Hepatocyte (in vitro differentiated cells): ENCODE measurements around the gene MBD4. TPM values are rescaled to one million over a fixed set of nuclear protein-coding genes. Genes with fewer than 3 reads are reported as not detected.

Source experiments
- DNase-seq: peaks from one replicate; pipeline ENCODE4 v3.0.0-alpha.2; 2016; ENCODE audit warnings: low spot score
- H2AFZ ChIP-seq: fragments of 200-600 bp; sonication (generic); 2 replicates; pipeline ENCODE4 v1.6.0; 2016; ENCODE audit warnings: antibody characterized with exemption, mild to moderate bottlenecking
- H3K27ac ChIP-seq: fragments of 200-600 bp; sonication (generic); 2 replicates; pipeline ENCODE4 v1.5.1; 2016; ENCODE audit warnings: mild to moderate bottlenecking
- H3K27me3 ChIP-seq: fragments of 200-600 bp; sonication (generic); 2 replicates; pipeline ENCODE4 v1.6.1; 2016
- H3K36me3 ChIP-seq: fragments of 200-600 bp; sonication (generic); replicated peaks from 2 replicates; pipeline ENCODE4 v1.5.1; 2016; ENCODE audit warnings: low read depth; ENCODE audit not compliant: insufficient read depth
- H3K4me1 ChIP-seq: fragments of 200-600 bp; sonication (generic); 2 replicates; pipeline ENCODE4 v1.5.1; 2016; ENCODE audit warnings: mild to moderate bottlenecking, moderate library complexity; ENCODE audit not compliant: insufficient read depth
- H3K4me2 ChIP-seq: fragments of 200-600 bp; sonication (generic); 2 replicates; pipeline ENCODE4 v1.6.0; 2016
- H3K4me3 ChIP-seq: fragments of 200-600 bp; sonication (generic); 2 replicates; pipeline ENCODE4 v1.5.1; 2016; ENCODE audit warnings: mild to moderate bottlenecking
- H3K79me2 ChIP-seq: fragments of 200-600 bp; sonication (generic); 2 replicates; pipeline ENCODE4 v1.6.0; 2017; ENCODE audit warnings: mild to moderate bottlenecking
- H3K9me2 ChIP-seq: fragments of 200-600 bp; sonication (generic); replicated peaks from 2 replicates; pipeline ENCODE4 v1.6.0; 2017; ENCODE audit warnings: mild to moderate bottlenecking; ENCODE audit not compliant: insufficient read depth
- H3K9me3 ChIP-seq: fragments of 200-600 bp; sonication (generic); 2 replicates; pipeline ENCODE4 v1.5.1; 2016; ENCODE audit warnings: low read depth, mild to moderate bottlenecking
- H4K20me1 ChIP-seq: fragments of 200-600 bp; sonication (generic); 2 replicates; pipeline ENCODE4 v1.6.0; 2016; ENCODE audit warnings: mild to moderate bottlenecking; ENCODE audit not compliant: insufficient read depth, poor library complexity, severe bottlenecking
- EZH2 ChIP-seq: fragments of 200-600 bp; sonication (generic); IDR thresholded peaks from 2 replicates; pipeline ENCODE4 v1.6.1; 2016; ENCODE audit warnings: antibody characterized with exemption, mild to moderate bottlenecking, borderline replicate concordance
- EZH2phosphoT487 ChIP-seq: fragments of 200-600 bp; sonication (generic); IDR thresholded peaks from one replicate; pipeline ENCODE4 v1.6.1; 2018; ENCODE audit warnings: antibody characterized with exemption, mild to moderate bottlenecking, low read depth, moderate library complexity; ENCODE audit not compliant: unreplicated experiment, severe bottlenecking
- WGBS: methylation state at CpG from one replicate; pipeline ENCODE4 v1.1.6; 2016; ENCODE audit warnings: low lambda C conversion rate; ENCODE audit errors: missing lambda C conversion rate; 5-methylcytosine and 5-hydroxymethylcytosine counted together
- polyA plus RNA-seq: library from polyadenylated mRNA; unstranded; fragments of >200 nt; fragmentation: Nextera tagmentation; extraction: Ambion mirVana; gene quantifications from 2 replicates; pipeline ENCODE4 v1.2.1, GENCODE V29; 2016
- total RNA-seq: library from RNA; depleted of rRNA; stranded (reverse); fragments of >200 nt; gene quantifications from 2 replicates; pipeline ENCODE4 v1.2.3, GENCODE V29; 2014
- TF ChIP-seq, protein P1 (sequence below): fragments of 200-600 bp; sonication (generic); IDR thresholded peaks from 2 replicates; pipeline ENCODE4 v1.5.1; 2016; ENCODE audit warnings: antibody characterized with exemption, mild to moderate bottlenecking; ENCODE audit not compliant: poor library complexity

Gene MBD4
- total and polyA plus RNA-seq, 2 experiments from 2014 or later = 22.2 to 27.5 TPM

DNA sequence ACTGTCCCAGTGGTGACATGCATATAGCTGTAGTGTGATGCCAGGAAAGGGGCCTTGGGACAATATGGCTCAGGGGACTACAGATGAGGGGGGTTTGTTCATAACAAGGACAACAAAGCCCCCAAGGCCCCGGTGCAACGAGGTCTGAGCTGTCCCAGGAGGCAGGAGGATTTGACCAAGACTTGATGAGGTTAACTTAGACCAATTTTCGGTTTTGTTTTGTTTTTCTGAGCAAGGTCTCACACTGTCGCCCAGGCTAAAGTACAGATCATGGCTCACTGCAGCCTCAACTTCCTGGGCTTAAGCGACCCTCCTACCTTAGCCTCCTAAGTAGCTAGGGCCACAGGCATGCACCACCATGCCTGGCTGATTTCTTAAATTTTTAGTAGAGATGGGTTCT lies 35.1 kb downstream of the MBD4 start:
- Histone ChIP-seq H2AFZ (no peak overlapping the region), H3K4me2 (no peak overlapping the region), H3K9me2 (no peaks in the 10 kb centered on the region), H4K20me1 (no peaks in the 10 kb centered on the region), H3K4me3 (no peak overlapping the region), H3K9me3 (no peaks in the 10 kb centered on the region), H3K36me3 (no peaks in the 10 kb centered on the region), H3K4me1 (no peaks in the 10 kb centered on the region), H3K27me3 (no peaks in the 10 kb centered on the region), H3K27ac (no peak overlapping the region), H3K79me2 (no peaks in the 10 kb centered on the region)
- 84% methylated on average over 5 of the region's 5 CpGs for WGBS
- DNase-seq = no peak
- no peak for TF ChIP-seq EZH2phosphoT487
- TF ChIP-seq, protein P1, sequence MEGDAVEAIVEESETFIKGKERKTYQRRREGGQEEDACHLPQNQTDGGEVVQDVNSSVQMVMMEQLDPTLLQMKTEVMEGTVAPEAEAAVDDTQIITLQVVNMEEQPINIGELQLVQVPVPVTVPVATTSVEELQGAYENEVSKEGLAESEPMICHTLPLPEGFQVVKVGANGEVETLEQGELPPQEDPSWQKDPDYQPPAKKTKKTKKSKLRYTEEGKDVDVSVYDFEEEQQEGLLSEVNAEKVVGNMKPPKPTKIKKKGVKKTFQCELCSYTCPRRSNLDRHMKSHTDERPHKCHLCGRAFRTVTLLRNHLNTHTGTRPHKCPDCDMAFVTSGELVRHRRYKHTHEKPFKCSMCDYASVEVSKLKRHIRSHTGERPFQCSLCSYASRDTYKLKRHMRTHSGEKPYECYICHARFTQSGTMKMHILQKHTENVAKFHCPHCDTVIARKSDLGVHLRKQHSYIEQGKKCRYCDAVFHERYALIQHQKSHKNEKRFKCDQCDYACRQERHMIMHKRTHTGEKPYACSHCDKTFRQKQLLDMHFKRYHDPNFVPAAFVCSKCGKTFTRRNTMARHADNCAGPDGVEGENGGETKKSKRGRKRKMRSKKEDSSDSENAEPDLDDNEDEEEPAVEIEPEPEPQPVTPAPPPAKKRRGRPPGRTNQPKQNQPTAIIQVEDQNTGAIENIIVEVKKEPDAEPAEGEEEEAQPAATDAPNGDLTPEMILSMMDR = no peak

DNA sequence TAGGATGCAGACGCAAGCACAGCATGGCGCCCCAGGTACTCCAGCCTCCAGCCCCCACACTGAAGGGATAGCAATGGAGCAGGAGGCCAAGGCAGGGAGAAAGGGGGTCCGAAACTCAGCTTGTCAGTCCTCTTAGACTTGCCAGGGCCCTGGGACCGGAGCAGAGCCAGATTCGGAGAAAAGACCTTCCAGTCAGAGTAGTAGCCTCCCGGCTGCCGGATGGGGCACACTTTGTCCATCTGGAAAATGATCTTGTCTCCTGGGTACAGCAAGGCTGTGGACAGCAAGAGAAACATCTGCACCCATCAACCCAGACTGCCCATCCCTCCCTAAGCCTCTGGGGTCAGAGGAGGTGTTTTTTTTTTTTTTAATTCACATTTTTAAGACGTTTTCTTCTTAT lies 35.6 kb downstream of the MBD4 start:
- Histone ChIP-seq H3K27me3 (no peaks in the 10 kb centered on the region), H3K4me1 (no peaks in the 10 kb centered on the region), H3K4me3 (no peak overlapping the region), H3K4me2 (no peak overlapping the region), H3K9me2 (no peaks in the 10 kb centered on the region), H3K79me2 (peaks cover under 1% of the 10 kb centered on the region), H3K27ac (no peak overlapping the region), H3K9me3 (no peaks in the 10 kb centered on the region), H2AFZ (no peak overlapping the region), H3K36me3 (no peaks in the 10 kb centered on the region), H4K20me1 (no peaks in the 10 kb centered on the region)
- DNase-seq = no peak
- TF ChIP-seq EZH2 (no peak), EZH2phosphoT487 (no peak)
- TF ChIP-seq, protein P1 = no peak
- WGBS = 83% methylated on average over 8 of the region's 8 CpGs

DNA sequence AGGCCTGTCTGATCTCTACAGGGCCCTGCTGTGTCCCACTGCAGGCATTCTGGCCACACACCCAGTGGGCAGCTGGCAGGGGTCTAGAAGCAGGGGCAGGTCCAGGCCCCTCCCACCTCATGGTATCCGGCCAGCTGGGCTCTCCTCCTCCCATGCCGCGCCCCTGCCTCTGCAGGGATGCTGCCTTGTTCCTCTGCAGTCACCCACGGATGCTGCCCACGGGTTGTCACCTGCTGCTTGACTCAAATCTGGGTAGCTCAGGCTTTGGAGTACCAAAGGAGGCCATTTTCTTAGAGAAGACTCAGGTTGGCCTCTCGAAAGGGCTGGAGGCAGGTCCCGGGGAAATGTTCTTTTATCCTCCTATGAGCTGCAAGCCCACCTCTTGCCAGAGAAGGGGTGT lies 36.3 kb downstream of the MBD4 start:
- H3K27me3 ChIP-seq = no peaks in the 10 kb centered on the region
- H4K20me1 ChIP-seq = no peaks in the 10 kb centered on the region
- H3K4me1 ChIP-seq = no peaks in the 10 kb centered on the region
- H3K36me3 ChIP-seq = no peaks in the 10 kb centered on the region
- no peak overlapping the region for H3K27ac ChIP-seq
- TF ChIP-seq, protein P1 = no peak
- no peak for TF ChIP-seq EZH2
- no peak for TF ChIP-seq EZH2phosphoT487
- 87% methylated on average over 7 of the region's 7 CpGs for WGBS
- no peak for DNase-seq
- H3K9me2 ChIP-seq = no peaks in the 10 kb centered on the region
- peaks cover 7% of the 10 kb centered on the region for H3K79me2 ChIP-seq
- no peak overlapping the region for H2AFZ ChIP-seq
- no peak overlapping the region for H3K4me3 ChIP-seq
- H3K9me3 ChIP-seq = no peaks in the 10 kb centered on the region
- H3K4me2 ChIP-seq = no peak overlapping the region

DNA sequence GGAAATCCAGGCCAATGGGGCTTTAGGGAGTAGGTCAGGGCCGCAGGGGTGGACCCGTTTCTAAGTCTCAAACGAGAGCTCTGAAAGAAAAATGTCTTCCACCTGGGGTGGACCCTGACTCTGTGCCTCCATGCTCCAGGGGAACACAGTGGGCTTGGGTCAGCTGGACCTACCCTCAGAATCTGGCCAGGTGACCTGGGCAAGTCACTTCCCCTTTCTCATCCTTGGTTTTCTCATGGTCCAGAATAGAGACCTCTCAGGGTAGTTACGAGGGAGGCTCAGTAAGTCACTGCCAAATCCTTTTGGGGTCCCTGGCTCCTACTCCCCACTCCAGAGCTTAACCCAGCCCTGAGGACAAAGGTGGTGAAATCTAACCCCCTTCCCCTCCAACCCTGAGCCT lies 37.1 kb downstream of the MBD4 start:
- Histone ChIP-seq H2AFZ (no peak overlapping the region), H3K27ac (no peak overlapping the region), H3K36me3 (no peaks in the 10 kb centered on the region), H3K79me2 (peaks cover 16% of the 10 kb centered on the region), H3K27me3 (no peaks in the 10 kb centered on the region), H4K20me1 (peaks cover 4% of the 10 kb centered on the region), H3K4me3 (no peak overlapping the region), H3K4me1 (no peaks in the 10 kb centered on the region), H3K4me2 (no peak overlapping the region), H3K9me2 (no peaks in the 10 kb centered on the region), H3K9me3 (no peaks in the 10 kb centered on the region)
- no peak for TF ChIP-seq EZH2
- TF ChIP-seq, protein P1 = no peak
- no peak for TF ChIP-seq EZH2phosphoT487
- 88% methylated on average over 4 of the region's 4 CpGs for WGBS
- no peak for DNase-seq
